Measurements from ENCODE around the gene CD37.

The CD37 gene

DNA sequence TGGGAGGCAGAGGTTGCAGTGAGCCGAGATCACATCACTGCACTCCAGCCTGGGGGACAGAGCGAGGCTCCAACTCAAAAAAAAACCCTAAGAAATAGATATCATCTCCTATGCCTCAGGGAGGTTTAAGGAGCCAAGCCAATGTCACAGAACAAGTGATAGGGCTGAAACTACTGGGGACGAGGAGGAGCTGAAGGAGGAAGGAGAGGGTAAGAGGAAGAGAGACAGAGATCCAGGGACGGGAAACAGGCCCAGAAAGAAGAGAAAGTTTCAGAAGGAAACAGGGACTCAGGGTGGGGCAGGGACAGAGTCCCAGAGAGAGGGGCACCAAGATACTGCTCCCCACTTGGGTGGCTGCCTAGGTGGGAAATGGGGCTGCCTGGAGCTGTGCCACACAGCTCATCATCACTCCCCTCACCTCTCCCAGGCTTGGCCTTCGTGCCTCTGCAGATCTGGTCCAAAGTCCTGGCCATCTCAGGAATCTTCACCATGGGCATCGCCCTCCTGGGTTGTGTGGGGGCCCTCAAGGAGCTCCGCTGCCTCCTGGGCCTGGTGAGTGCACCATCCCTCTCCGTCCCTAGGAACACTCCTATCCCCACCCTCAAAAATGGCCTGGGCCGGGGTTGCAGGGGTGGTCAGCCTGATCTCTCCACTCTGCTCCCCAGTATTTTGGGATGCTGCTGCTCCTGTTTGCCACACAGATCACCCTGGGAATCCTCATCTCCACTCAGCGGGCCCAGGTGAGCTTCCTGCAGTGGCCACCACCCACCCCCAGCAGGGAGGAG is 1.5 kb downstream of the CD37 start:
- no peak for FAIRE-seq

DNA sequence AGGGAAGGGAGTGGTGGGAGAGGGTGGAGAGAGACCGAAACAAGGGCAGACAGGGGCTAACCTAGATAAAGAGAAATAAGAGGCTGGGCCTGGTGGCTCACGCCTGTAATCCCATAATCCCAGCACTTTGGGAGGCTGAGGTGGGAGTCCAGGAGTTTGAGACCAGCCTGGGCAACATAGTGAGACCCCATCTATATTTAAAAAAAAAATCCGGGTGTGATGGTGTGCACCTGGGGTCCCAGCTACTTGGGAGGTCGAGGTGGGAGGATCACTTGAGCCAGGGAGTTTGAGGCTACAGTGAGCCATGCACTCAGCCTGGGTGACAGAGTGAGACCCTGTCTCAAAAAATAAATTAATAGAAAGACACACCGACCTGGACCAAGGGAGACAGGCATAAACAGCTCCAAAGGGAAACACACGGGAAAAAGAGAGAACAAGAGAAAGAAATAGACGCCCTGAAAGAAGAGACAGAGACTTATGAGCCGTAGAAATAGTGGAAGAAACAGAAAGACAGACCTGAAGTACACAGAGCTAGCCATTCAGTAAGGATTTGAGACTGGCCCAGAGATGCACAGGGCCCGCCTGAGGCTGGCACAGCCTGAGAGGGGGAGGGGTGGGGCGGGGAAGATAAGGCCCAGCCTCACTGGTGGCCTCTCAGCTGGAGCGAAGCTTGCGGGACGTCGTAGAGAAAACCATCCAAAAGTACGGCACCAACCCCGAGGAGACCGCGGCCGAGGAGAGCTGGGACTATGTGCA is 2.2 kb downstream of the CD37 start:
- DNase-seq (ENCODE audit: insufficient read length, low spot score), result no peak
- FAIRE-seq, result no peak
- no peak for TF ChIP-seq POLR2A (IDR thresholded peaks at IDR 0.05; ENCODE audit: low read depth, low read length)

More for the DNA sequence above, 1.5 kb downstream of the CD37 start:
- DNase-seq (ENCODE audit: insufficient read length, low spot score), result no peak
- no peak for TF ChIP-seq POLR2A (IDR thresholded peaks at IDR 0.05; ENCODE audit: low read depth, low read length)

DNA sequence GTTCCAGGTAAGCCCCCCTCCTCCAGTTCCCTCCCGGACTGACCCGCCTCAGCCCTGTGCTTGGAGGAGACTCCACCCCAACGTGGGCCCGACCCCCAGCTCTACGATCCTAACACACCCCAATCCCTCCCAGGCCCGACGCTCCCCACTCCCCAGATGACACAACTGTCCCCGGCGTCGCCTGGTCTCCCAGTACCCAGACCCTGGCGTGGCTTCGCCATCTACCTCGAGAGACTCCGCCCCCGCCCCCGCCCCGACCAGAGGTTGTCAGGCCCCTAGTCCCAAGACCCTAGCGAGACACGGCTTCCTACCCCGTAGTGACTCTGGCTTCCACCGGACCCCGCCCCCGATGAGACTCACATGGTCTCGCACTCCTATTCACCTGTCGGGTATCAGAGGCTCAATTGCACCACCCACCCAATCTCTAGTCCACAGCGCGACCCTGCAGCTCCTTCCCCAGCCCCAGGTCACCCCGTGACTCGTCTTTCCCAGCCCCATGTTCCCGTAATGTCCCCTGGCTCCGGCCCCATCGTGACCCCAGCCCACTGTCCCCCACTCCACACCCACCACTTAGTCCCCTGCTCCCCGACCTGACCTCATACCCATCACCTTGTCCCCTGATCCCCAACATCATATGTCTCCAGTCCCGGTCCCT is 2.9 kb downstream of the CD37 start:
- FAIRE-seq, result no peak

DNA sequence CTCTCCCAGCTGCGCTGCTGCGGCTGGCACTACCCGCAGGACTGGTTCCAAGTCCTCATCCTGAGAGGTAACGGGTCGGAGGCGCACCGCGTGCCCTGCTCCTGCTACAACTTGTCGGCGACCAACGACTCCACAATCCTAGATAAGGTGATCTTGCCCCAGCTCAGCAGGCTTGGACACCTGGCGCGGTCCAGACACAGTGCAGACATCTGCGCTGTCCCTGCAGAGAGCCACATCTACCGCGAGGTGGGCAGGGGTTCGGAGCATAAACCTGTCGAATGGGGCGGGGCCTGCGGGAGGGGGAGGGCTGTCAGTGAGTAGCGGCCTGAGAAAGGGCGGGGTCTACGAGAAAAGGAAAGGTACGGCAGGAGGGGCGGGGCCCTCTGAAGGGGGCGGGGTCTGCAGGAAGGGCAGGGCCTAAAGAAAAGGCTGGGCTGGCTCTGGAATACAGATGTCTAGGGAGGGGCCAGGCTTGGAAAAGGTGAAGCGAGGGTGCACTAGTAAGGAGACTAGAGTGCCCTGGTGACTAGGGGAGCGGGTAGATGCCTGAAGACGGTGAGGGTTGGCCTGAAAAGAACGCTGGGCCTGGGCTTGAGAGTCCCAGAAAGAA is 3.6 kb downstream of the CD37 start:
- TF ChIP-seq POLR2A (IDR thresholded peaks at IDR 0.05; ENCODE audit: low read depth, low read length), result no peak
- DNase-seq (ENCODE audit: insufficient read length, low spot score), result no peak
- no peak for FAIRE-seq

More for the DNA sequence above, 2.9 kb downstream of the CD37 start:
- no peak for DNase-seq (ENCODE audit: insufficient read length, low spot score)
- TF ChIP-seq POLR2A (IDR thresholded peaks at IDR 0.05; ENCODE audit: low read depth, low read length), result no peak

DNA sequence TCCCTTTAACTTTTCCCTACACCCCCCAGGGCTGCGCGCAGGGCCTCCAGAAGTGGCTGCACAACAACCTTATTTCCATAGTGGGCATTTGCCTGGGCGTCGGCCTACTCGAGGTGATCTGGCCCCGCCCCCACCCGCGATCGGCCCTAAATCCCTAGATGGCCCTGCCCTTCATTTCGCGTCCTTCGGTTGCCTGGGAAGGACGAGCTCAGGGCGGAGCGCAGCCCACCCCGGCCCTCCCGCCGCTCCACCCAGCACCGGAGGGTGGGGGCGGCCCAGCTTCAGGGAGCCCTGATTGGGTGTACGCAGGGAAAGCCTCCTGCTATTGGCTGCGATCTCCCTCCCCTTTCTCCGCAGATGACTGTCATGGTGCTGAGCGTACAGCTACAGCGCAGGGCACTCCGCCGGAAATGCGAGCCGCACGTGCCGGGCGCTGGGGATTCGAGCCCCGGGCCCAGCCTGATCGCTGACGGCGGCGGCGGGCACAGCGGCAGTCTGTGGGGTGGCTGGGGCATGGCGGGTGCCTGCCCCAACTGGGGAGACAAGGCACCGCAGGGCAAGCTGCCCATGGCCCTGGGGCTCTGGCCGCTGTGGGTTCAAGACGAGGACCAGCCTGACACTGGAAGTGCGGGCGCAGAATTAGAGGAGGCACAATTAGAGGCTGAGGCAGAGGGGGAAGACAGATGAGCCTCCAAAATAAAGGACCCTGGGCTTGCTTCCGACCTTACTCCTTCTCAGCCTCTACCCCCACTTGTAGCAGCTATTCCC is 4.3 kb downstream of the CD37 start:
- DNase-seq (ENCODE audit: insufficient read length, low spot score) (no peak), FAIRE-seq (no peak)

DNA sequence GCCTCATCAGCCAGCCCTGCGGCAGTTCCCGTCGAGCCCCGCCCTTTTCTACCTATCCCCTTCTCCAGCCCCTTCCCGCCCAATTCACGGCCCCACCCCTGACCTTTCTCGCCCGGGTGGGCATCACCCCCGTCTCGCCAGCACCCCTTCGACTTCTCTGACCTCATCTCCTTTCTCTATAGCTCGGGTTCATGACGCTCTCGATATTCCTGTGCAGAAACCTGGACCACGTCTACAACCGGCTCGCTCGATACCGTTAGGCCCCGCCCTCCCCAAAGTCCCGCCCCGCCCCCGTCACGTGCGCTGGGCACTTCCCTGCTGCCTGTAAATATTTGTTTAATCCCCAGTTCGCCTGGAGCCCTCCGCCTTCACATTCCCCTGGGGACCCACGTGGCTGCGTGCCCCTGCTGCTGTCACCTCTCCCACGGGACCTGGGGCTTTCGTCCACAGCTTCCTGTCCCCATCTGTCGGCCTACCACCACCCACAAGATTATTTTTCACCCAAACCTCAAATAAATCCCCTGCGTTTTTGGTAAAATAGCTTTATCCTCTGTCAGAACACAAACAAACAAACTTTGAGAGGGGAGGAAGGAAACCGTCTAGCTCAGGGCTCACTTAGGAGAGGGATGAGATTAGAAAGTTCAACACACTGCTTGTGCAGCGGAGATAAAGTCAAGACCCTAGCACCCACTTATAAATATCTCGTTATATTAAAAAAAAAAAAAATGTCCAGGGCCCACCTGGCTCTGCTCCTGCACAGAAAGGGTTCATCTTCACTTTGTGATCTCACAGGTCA is 5.1 kb downstream of the CD37 start:
- TF ChIP-seq POLR2A (IDR thresholded peaks at IDR 0.05; ENCODE audit: low read depth, low read length), result no peak
- DNase-seq (ENCODE audit: insufficient read length, low spot score) (no peak), FAIRE-seq (no peak)

More for the DNA sequence above, 4.3 kb downstream of the CD37 start:
- no peak for TF ChIP-seq POLR2A (IDR thresholded peaks at IDR 0.05; ENCODE audit: low read depth, low read length)

DNA sequence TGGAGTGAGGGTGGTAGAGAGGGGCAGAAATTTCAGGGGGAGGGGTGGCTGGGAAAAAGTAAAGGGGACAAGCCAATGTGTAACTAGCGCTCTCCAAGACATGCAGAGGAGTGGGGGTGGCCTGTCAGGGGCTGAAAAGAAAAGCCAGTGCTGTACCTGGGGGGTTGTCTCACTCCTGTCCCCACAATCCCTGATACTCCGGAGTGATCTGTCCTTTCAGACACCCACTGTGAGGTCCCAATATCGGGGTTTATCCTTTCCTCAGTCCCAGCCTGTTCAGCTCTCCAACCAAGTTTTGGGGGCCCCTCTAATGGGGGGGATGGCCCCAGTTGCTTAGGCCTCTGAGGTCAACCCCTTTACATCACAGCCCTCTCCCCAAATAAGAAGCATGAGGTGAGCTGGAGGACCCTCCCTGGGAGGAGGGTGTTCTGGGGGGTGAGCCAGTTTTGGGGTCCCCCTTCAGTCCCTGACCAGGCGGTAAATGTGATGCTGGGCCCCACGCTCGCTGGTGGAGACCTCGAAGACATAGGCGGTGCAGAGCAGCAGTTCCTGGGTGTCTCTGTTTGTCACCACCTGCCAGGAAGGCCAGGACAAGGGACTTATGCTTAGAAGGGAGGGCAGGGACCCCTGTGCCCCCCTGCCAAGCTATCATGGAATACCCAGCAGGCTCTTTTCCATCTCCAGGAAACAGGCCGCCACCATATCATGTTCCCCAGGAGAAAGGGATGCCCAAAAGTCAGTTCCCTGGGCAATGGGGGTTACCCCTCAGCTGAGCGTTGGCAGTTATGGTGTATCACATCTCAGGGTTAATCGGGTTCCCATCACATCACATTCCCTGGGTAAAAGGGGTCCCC is 5.9 kb downstream of the CD37 start:
- no peak for DNase-seq (ENCODE audit: insufficient read length, low spot score)
- no peak for TF ChIP-seq POLR2A (IDR thresholded peaks at IDR 0.05; ENCODE audit: low read depth, low read length)
- no peak for FAIRE-seq

DNA sequence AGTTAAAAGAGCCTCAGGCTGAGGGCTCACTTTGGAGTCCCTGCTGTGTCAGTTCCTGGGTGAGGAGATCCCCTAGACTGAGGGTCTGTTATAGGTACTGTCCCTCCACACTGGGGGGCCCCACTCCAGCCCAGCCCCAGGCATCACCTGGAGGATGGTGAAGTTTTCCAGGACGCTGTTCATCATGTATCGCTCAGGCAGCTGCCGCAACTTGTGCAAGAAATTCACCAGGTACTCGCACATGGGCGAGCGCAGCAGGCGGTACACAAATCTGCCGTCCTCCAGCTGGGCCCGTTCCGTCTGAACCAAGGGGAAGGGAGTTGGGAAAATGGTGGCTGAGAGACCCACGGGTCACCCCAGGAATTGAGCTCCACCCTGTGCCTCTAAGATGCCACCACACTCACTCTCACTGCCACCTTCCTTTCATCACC is 7.1 kb downstream of the CD37 start:
- DNase-seq (ENCODE audit: insufficient read length, low spot score), result no peak
- no peak for FAIRE-seq
- no peak for TF ChIP-seq POLR2A (IDR thresholded peaks at IDR 0.05; ENCODE audit: low read depth, low read length)

DNA sequence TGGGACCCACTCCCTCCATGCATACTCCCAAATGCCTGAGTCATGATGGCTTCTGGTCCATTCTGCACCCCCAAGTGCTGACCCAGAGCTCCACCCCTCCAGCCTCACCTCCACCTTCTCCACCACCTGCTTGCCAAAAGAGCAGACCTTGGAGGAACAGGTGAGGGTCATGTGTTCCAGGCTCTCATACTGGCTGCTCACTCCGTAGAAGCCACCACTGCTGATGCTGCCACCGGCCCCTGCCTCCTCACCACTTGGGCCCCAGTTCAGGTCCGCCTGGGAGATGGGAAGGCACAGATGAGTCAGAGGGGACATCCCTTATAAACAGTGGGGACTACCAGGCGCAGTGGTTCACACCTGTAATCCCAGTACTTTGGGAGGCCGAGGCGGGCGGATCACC is 7.9 kb downstream of the CD37 start:
- DNase-seq (ENCODE audit: insufficient read length, low spot score) (no peak), FAIRE-seq (no peak)
- TF ChIP-seq POLR2A (IDR thresholded peaks at IDR 0.05; ENCODE audit: low read depth, low read length), result no peak

DNA sequence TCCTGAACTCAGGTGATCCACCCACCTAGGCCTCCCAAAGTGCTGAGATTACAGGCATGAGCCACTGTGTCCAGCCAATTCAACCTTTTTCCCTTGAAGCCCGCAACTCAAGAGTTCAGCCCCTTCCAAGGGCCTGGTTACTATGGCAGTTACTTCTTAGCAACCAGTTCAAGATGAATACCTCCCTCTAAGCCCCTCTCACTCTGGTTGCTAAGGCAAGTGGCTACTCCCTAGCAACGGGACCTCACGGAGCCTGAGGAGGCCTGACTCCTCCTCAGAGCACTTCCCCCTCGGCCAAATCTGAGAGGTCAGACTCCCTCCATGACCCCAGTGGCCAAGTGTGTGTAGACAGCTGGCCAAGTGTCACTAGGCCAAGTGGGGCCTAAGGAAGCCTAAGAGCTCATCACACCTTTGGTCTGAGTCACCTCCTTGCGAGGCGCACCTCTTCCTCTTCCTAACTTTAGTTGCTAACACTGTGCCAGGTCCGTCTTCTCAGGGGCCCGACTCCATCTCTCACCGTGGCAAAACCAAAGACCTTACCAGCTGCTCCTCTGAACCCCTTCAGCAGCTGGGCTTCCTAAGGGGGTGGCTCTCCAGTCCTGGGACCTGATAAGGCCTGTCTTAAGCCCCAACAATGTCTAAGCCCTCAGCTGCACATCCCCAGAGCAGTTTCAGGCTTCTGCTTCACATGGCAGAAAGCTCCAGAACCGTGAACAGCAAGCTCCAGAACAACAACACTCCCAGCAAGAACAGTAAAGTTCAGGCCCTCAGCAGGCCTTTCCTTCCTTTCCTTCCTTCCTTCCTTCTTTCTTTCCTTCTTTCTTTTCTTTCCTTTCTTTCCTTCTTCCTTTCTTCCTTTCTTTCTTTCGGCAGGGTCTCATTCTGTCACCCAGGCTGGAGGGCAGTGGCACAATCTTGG is 9.6 kb downstream of the CD37 start:
- no peak for TF ChIP-seq POLR2A (IDR thresholded peaks at IDR 0.05; ENCODE audit: low read depth, low read length)
- DNase-seq (ENCODE audit: insufficient read length, low spot score), result no peak
- no peak for FAIRE-seq

DNA sequence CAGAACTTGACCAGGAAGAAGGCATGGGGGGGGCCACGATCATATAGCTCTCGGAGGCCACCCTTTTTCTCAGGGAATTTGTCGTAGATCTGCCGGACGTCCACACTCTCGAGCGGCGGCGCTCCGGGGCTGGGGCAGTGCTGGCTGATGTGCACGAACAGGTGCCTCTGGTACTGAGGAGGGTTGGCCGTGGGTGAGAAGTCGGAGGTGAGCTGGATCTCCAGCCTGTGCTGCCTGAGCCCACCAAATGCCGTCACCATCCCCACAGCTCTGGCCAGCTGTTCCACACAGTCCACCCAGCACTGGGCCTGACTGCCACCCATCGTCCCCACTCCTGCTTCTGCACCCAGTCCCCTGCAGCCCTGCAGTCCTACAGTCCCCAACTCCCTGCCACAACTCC is 12.0 kb downstream of the CD37 start:
- FAIRE-seq (no peak), DNase-seq (ENCODE audit: insufficient read length, low spot score) (no peak)
- no peak for TF ChIP-seq POLR2A (IDR thresholded peaks at IDR 0.05; ENCODE audit: low read depth, low read length)

Measured in H54 (cell line).